GM12878 (cell line): Measurements from ENCODE around the gene MYO10. TPM values are rescaled to one million over a fixed set of nuclear protein-coding genes. Genes with fewer than 3 reads are reported as not detected.

Experiments
- ATAC-seq: fragments of 200-7000 bp; cut with Tn5 transposase; 3 replicates; pipeline ENCODE4 v1.9.1; 2020; ENCODE audit warnings: mild to moderate bottlenecking, moderate library complexity
- BruUV-seq: library from RNA; stranded (reverse); fragments of 400-500 nt; replicated peaks from 2 replicates; lab custom pipeline; 2021; lab: Mats Ljungman, UMichigan
- CTCF ChIA-PET: fragments of 300-600 bp; sonication (Branson Sonifier 250); formaldehyde crosslinking; extraction: SDS; loops from one replicate; lab custom pipeline; 2021; ENCODE audit warnings: inconsistent platforms; lab: Yijun Ruan, JAX
- POLR2A ChIA-PET: fragments of 350-600 bp; formaldehyde crosslinking; extraction: SDS; loops from one replicate; lab custom pipeline; 2021; ENCODE audit warnings: inconsistent platforms; lab: Charles Lee
- RAD21 ChIA-PET: fragments of 300-600 bp; sonication (Branson Sonifier 250); formaldehyde crosslinking; loops from one replicate; lab custom pipeline; 2023; ENCODE audit warnings: antibody characterized with exemption; ENCODE audit not compliant: unreplicated experiment; lab: Charles Lee
- SMC1A ChIA-PET: fragments of 300-600 bp; sonication (Branson Sonifier 250); formaldehyde crosslinking; loops from one replicate; lab custom pipeline; 2023; ENCODE audit not compliant: unreplicated experiment, uncharacterized antibody; lab: Charles Lee
- DNase-seq: peaks from one replicate; pipeline ENCODE4 v3.0.0-alpha.2; 2011; ENCODE audit warnings: low read depth, low spot score
- FAIRE-seq: peaks from 3 replicates; lab custom pipeline; 2011; peaks lifted over from hg19 to GRCh38; lab: Jason Lieb, UNC
- H2AFZ ChIP-seq: 2 replicates; pipeline ENCODE4 v1.6.0; 2011; ENCODE audit warnings: low read depth, low read length, control low read depth; ENCODE audit not compliant: control insufficient read depth
- H3K27ac ChIP-seq: 2 replicates; pipeline ENCODE4 v1.5.1; 2011; ENCODE audit warnings: control low read depth; ENCODE audit not compliant: control insufficient read depth, insufficient read depth
- H3K27me3 ChIP-seq, 2 experiments: replicated peaks in 1 of 2; 2 replicates each; pipeline versions ENCODE4 v1.6.0 to v1.6.1; 2011; ENCODE audit warnings: low read length in 1 of 2; ENCODE audit not compliant: control insufficient read depth in 2 of 2, insufficient read depth in 2 of 2
- H3K36me3 ChIP-seq, 2 experiments: 2 replicates each; pipeline ENCODE4 v1.5.1; 2011; ENCODE audit warnings: low read length in 1 of 2; ENCODE audit not compliant: control insufficient read depth in 2 of 2, insufficient read depth in 2 of 2
- H3K4me1 ChIP-seq: 2 replicates; pipeline ENCODE4 v1.6.1; 2011; ENCODE audit warnings: mild to moderate bottlenecking, low read length, moderate library complexity, mixed read lengths; ENCODE audit not compliant: control insufficient read depth, insufficient read depth
- H3K4me2 ChIP-seq: 2 replicates; pipeline ENCODE4 v1.6.0; 2011; ENCODE audit warnings: control low read depth; ENCODE audit not compliant: control insufficient read depth, insufficient read depth
- H3K4me3 ChIP-seq: fragments of 200-600 bp; sonication (generic); 2 replicates; pipeline ENCODE4 v1.5.1; 2016
- H3K79me2 ChIP-seq: 2 replicates; pipeline ENCODE4 v1.6.0; 2011; ENCODE audit warnings: low read length; ENCODE audit not compliant: control insufficient read depth, insufficient read depth
- H3K9ac ChIP-seq: 2 replicates; pipeline ENCODE4 v1.8.0; 2011; ENCODE audit warnings: low read length, control low read depth, mixed read lengths; ENCODE audit not compliant: control insufficient read depth, insufficient read depth
- H3K9me3 ChIP-seq: replicated peaks from 3 replicates; pipeline ENCODE4 v1.5.1; 2011; ENCODE audit warnings: mild to moderate bottlenecking, low read length; ENCODE audit not compliant: control insufficient read depth, insufficient read depth
- H4K20me1 ChIP-seq: 2 replicates; pipeline ENCODE4 v1.6.0; 2011; ENCODE audit not compliant: control insufficient read depth, insufficient read depth
- BRCA1 ChIP-seq: IDR thresholded peaks from 2 replicates; pipeline ENCODE4 v1.6.1; 2011; ENCODE audit warnings: low read depth, low read length, improper control_type of control experiment
- CTCF ChIP-seq, 3 experiments: IDR thresholded peaks in 2 of 3; conservative IDR thresholded peaks in 1 of 3; 2 replicates each; pipeline ENCODE4 v1.5.1; 2011; ENCODE audit warnings: low read depth in 3 of 3, low read length in 3 of 3, mild to moderate bottlenecking in 3 of 3, control low read depth in 2 of 3, moderate library complexity in 2 of 3, inconsistent platforms in 1 of 3, mixed read lengths in 1 of 3; ENCODE audit not compliant: control insufficient read depth in 2 of 3, insufficient read depth in 1 of 3; ENCODE audit errors: extremely low read depth in 1 of 3
- E2F8 ChIP-seq: fragments of 450-650 bp; IDR thresholded peaks from 2 replicates; pipeline ENCODE4 v1.6.1; 2018; ENCODE audit warnings: mild to moderate bottlenecking, low read depth, moderate library complexity; ENCODE audit not compliant: partially characterized antibody
- GABPA ChIP-seq: IDR thresholded peaks from 2 replicates; pipeline ENCODE4 v1.6.1; 2014; ENCODE audit warnings: antibody characterized with exemption, low read depth, mild to moderate bottlenecking, inconsistent platforms
- NRF1 ChIP-seq: conservative IDR thresholded peaks from 2 replicates; pipeline ENCODE4 v1.6.1; 2011; ENCODE audit warnings: mild to moderate bottlenecking, low read depth, low read length, improper control_type of control experiment
- POLR2A ChIP-seq: IDR thresholded peaks from 2 replicates; pipeline ENCODE4 v1.6.1; 2011; ENCODE audit warnings: low read depth, mild to moderate bottlenecking, low read length
- POLR2AphosphoS5 ChIP-seq: IDR thresholded peaks from 2 replicates; pipeline ENCODE4 v1.6.1; 2011; ENCODE audit warnings: mild to moderate bottlenecking, low read length, inconsistent platforms
- SPI1 ChIP-seq: IDR thresholded peaks from 2 replicates; pipeline ENCODE4 v1.6.1; 2011; ENCODE audit warnings: low read depth, mild to moderate bottlenecking, low read length, moderate library complexity, borderline replicate concordance; ENCODE audit not compliant: insufficient read depth
- STAT3 ChIP-seq: IDR thresholded peaks from 2 replicates; pipeline ENCODE4 v1.6.1; 2011; ENCODE audit warnings: low read depth, low read length, improper control_type of control experiment
- SUPT20H ChIP-seq: IDR thresholded peaks from 2 replicates; pipeline ENCODE4 v1.6.1; 2011; ENCODE audit warnings: low read depth, mild to moderate bottlenecking, low read length, moderate library complexity, borderline replicate concordance; ENCODE audit not compliant: control insufficient read depth
- YBX1 ChIP-seq: fragments of 450-650 bp; IDR thresholded peaks from 2 replicates; pipeline ENCODE4 v1.6.1; 2016; ENCODE audit warnings: antibody characterized with exemption
- ZNF207 ChIP-seq: fragments of 450-650 bp; IDR thresholded peaks from 2 replicates; pipeline ENCODE4 v1.6.1; 2014; ENCODE audit warnings: antibody characterized with exemption, mild to moderate bottlenecking, borderline replicate concordance
- WGBS: methylation state at CpG from one replicate; pipeline ENCODE4 v1.1.6; 2016; ENCODE audit warnings: low lambda C conversion rate; ENCODE audit not compliant: insufficient replicate concordance, insufficient coverage; ENCODE audit errors: missing lambda C conversion rate; 5-methylcytosine and 5-hydroxymethylcytosine counted together
- in situ Hi-C: fragments of 300-500 bp; cut with MboI; formaldehyde crosslinking; loops from 9 replicates; pipeline ENCODE4 v1.14.3; 2018; ENCODE audit warnings: mixed read lengths
- intact Hi-C: fragments of 100-400 bp; cut with micrococcal nuclease; formaldehyde crosslinking; loops from one replicate; pipeline ENCODE4 v1.14.2; 2022; ENCODE audit not compliant: unreplicated experiment
- polyA plus RNA-seq, 11 experiments: library from polyadenylated mRNA; depleted of rRNA in 4 of 11; unstranded in 6 of 11; stranded (reverse) in 5 of 11; fragments of >200 nt; fragmentation: Nextera tagmentation in 4 of 11; fragmentation: Illumina TruSeq in 1 of 11; extraction: Ambion mirVana in 4 of 11; extraction: Trizol in 1 of 11; gene quantifications; 1 replicate in 1 of 11; 2 replicates in 10 of 11; pipeline versions ENCODE4 v1.2.1 to v1.2.3, GENCODE V29; 2011 to 2016; ENCODE audit warnings: inconsistent platforms in 2 of 11, missing spikeins in 2 of 11, low read depth in 1 of 11
- total RNA-seq, 4 experiments: library from RNA; depleted of rRNA in 3 of 4; stranded (reverse); fragments of >200 nt in 3 of 4; fragmentation: Illumina TruSeq in 1 of 4; extraction: Trizol in 1 of 4; gene quantifications; 2 replicates each; pipeline versions ENCODE4 v1.2.1 to v1.2.3, GENCODE V29; 2013 to 2021
- TF ChIP-seq, protein P1 (sequence below): fragments of 450-650 bp; IDR thresholded peaks from 2 replicates; pipeline ENCODE4 v1.6.1; 2017; ENCODE audit warnings: borderline replicate concordance

The MYO10 gene
- total and polyA plus RNA-seq, 10 of the 15 experiments (the other 5 are each of a cell fraction or from before 2014, with no cell fraction given) = 0.02 to 0.77 (median 0.17) TPM

- no peaks in the 10 kb centered on the region for H3K9me3 ChIP-seq
- RAD21 ChIA-PET = no interaction called here
- intact Hi-C loops = no loop called here
- CTCF ChIA-PET = interaction anchor here (1.0 kb wide), 1 partner anchor 505 kb away, joined by 3 read pairs; no protein-coding TSS in a partner anchor
- H3K4me2 ChIP-seq = no peak overlapping the region
- FAIRE-seq = no peak
- H3K27ac ChIP-seq = no peak overlapping the region
- no peak for ATAC-seq
- H2AFZ ChIP-seq = no peak overlapping the region
- H3K36me3 ChIP-seq = no peaks in the 10 kb centered on the region
- no peaks in the 10 kb centered on the region for H3K4me1 ChIP-seq
- TF ChIP-seq GABPA = no peak
- no peak for TF ChIP-seq SUPT20H
- TF ChIP-seq, protein P1, sequence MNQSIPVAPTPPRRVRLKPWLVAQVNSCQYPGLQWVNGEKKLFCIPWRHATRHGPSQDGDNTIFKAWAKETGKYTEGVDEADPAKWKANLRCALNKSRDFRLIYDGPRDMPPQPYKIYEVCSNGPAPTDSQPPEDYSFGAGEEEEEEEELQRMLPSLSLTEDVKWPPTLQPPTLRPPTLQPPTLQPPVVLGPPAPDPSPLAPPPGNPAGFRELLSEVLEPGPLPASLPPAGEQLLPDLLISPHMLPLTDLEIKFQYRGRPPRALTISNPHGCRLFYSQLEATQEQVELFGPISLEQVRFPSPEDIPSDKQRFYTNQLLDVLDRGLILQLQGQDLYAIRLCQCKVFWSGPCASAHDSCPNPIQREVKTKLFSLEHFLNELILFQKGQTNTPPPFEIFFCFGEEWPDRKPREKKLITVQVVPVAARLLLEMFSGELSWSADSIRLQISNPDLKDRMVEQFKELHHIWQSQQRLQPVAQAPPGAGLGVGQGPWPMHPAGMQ = no peak
- no peak for TF ChIP-seq CTCF (IDR thresholded peaks at IDR 0.05 in 2 of 3, conservative IDR thresholded peaks at IDR 0.05 in 1 of 3; ENCODE audit: control insufficient read depth in 2 of 3, extremely low read depth in 1 of 3, insufficient read depth in 1 of 3, low read depth in 3 of 3, low read length in 3 of 3)
- TF ChIP-seq POLR2A = no peak
- TF ChIP-seq POLR2AphosphoS5 = no peak
- TF ChIP-seq STAT3 = no peak
- TF ChIP-seq SPI1 = no peak
- no peak for TF ChIP-seq BRCA1
- no peak for TF ChIP-seq YBX1
- TF ChIP-seq NRF1 = no peak
- no peak for TF ChIP-seq E2F8
- TF ChIP-seq ZNF207 = no peak
- H3K79me2 ChIP-seq = no peaks in the 10 kb centered on the region
- in situ Hi-C loops = no loop called here
- BruUV-seq = no TSS peak
- WGBS = 36% methylated on average over 19 of the region's 19 CpGs
- no peaks in the 10 kb centered on the region for H3K27me3 ChIP-seq
- SMC1A ChIA-PET = no interaction called here
- DNase-seq = no peak
- POLR2A ChIA-PET = no interaction called here
- H3K4me3 ChIP-seq = no peak overlapping the region
- H4K20me1 ChIP-seq = no peaks in the 10 kb centered on the region
- H3K9ac ChIP-seq = no peak overlapping the region
Observed at GRCh38 chr5:16666130-16666882, 269.8 kb downstream of the MYO10 start.
